Measurements from ENCODE around the gene TUBB2A.
"Not testable (repeated sequence)": the region's sequence is repeated elsewhere in the genome, so short reads cannot be mapped to it uniquely, and the experiment has no call there.

TUBB2A gene

GRCh38 chr6:3190779-3191178 lies 33.4 kb upstream of the TUBB2A start:
- no peak for ATAC-seq
- Mint-ChIP-seq H3K4me3 (no peak overlapping the region), H3K36me3 (no peaks in the 10 kb centered on the region), H3K9me3 (no peaks in the 10 kb centered on the region), H3K27ac (no peak overlapping the region), H3K4me1 (no peaks in the 10 kb centered on the region)
- DNase-seq (ENCODE audit: low spot score in 2 of 2), result no peak

- no peak for ATAC-seq
- no peak overlapping the region for H3K4me3 Mint-ChIP-seq
Measured at GRCh38 chr6:3190056-3190455, 32.7 kb upstream of the TUBB2A start.

GRCh38 chr6:3189192-3189591 lies 31.8 kb upstream of the TUBB2A start:
- ATAC-seq; H3K9me3 Mint-ChIP-seq; DNase-seq (ENCODE audit: low spot score in 2 of 2); H3K4me3 Mint-ChIP-seq; H3K36me3 Mint-ChIP-seq; H3K4me1 Mint-ChIP-seq; H3K27ac Mint-ChIP-seq: not testable (repeated sequence)

More at GRCh38 chr6:3190056-3190455, 32.7 kb upstream of the TUBB2A start:
- no peak for DNase-seq (ENCODE audit: low spot score in 2 of 2)
- Mint-ChIP-seq H3K27ac (no peak overlapping the region), H3K36me3 (no peaks in the 10 kb centered on the region), H3K4me1 (no peaks in the 10 kb centered on the region), H3K9me3 (no peaks in the 10 kb centered on the region)

- Mint-ChIP-seq H3K9me3 (no peaks in the 10 kb centered on the region), H3K4me3 (no peak overlapping the region), H3K4me1 (no peaks in the 10 kb centered on the region), H3K27ac (no peak overlapping the region), H3K36me3 (no peaks in the 10 kb centered on the region)
- no peak for ATAC-seq
- no peak for DNase-seq (ENCODE audit: low spot score in 2 of 2)
Measured at GRCh38 chr6:3188262-3188661, 30.9 kb upstream of the TUBB2A start.

- H3K36me3 Mint-ChIP-seq, result no peaks in the 10 kb centered on the region
- H3K4me1 Mint-ChIP-seq, result no peaks in the 10 kb centered on the region
- no peak overlapping the region for H3K27ac Mint-ChIP-seq
- H3K4me3 Mint-ChIP-seq, result no peak overlapping the region
- DNase-seq (ENCODE audit: low spot score in 2 of 2), result no peak
- H3K9me3 Mint-ChIP-seq, result no peaks in the 10 kb centered on the region
- no peak for ATAC-seq
Measured at GRCh38 chr6:3186974-3187382, 29.6 kb upstream of the TUBB2A start.

GRCh38 chr6:3183066-3183465 lies 25.7 kb upstream of the TUBB2A start:
- Mint-ChIP-seq H3K4me3 (no peak overlapping the region), H3K27ac (no peak overlapping the region), H3K4me1 (no peaks in the 10 kb centered on the region), H3K9me3 (no peaks in the 10 kb centered on the region), H3K36me3 (no peaks in the 10 kb centered on the region)
- ATAC-seq (no peak), DNase-seq (ENCODE audit: low spot score in 2 of 2) (no peak)

- Mint-ChIP-seq H3K27ac (no peak overlapping the region), H3K9me3 (no peaks in the 10 kb centered on the region), H3K4me1 (peaks cover 2% of the 10 kb centered on the region), H3K36me3 (no peaks in the 10 kb centered on the region), H3K4me3 (no peak overlapping the region)
- DNase-seq (ENCODE audit: low spot score in 2 of 2) (no peak), ATAC-seq (no peak)
Measured at GRCh38 chr6:3181105-3181504, 23.8 kb upstream of the TUBB2A start.

- H3K4me3 Mint-ChIP-seq, result peak overlapping the region; percentile 42
- H3K27ac Mint-ChIP-seq, result not testable (repeated sequence)
Measured at GRCh38 chr6:3179945-3180344, 22.6 kb upstream of the TUBB2A start.

GRCh38 chr6:3178666-3179065 lies 21.3 kb upstream of the TUBB2A start:
- not testable (repeated sequence) for DNase-seq (ENCODE audit: low spot score in 2 of 2); ATAC-seq; H3K9me3 Mint-ChIP-seq; H3K4me3 Mint-ChIP-seq; H3K36me3 Mint-ChIP-seq; H3K27ac Mint-ChIP-seq; H3K4me1 Mint-ChIP-seq

More at GRCh38 chr6:3179945-3180344, 22.6 kb upstream of the TUBB2A start:
- not testable (repeated sequence) for H3K9me3 Mint-ChIP-seq; H3K4me1 Mint-ChIP-seq; ATAC-seq; H3K36me3 Mint-ChIP-seq; DNase-seq (ENCODE audit: low spot score in 2 of 2)

GRCh38 chr6:3176562-3177355 lies 19.4 kb upstream of the TUBB2A start:
- peaks cover 7% of the 10 kb centered on the region for H3K4me1 Mint-ChIP-seq
- no peak overlapping the region for H3K4me3 Mint-ChIP-seq
- DNase-seq (ENCODE audit: low spot score in 2 of 2), result no peak
- no peak overlapping the region for H3K27ac Mint-ChIP-seq
- no peaks in the 10 kb centered on the region for H3K36me3 Mint-ChIP-seq
- ATAC-seq, result peak; percentile 95
- H3K9me3 Mint-ChIP-seq, result no peaks in the 10 kb centered on the region

GRCh38 chr6:3175715-3176402 lies 18.5 kb upstream of the TUBB2A start:
- no peak overlapping the region for H3K4me3 Mint-ChIP-seq
- no peaks in the 10 kb centered on the region for H3K9me3 Mint-ChIP-seq
- ATAC-seq, result no peak
- no peaks in the 10 kb centered on the region for H3K36me3 Mint-ChIP-seq
- H3K4me1 Mint-ChIP-seq, result peaks cover 7% of the 10 kb centered on the region
- DNase-seq (ENCODE audit: low spot score in 2 of 2), result no peak
- H3K27ac Mint-ChIP-seq, result no peak overlapping the region

- H3K27ac Mint-ChIP-seq; DNase-seq (ENCODE audit: low spot score in 2 of 2); H3K4me3 Mint-ChIP-seq; ATAC-seq; H3K36me3 Mint-ChIP-seq; H3K4me1 Mint-ChIP-seq; H3K9me3 Mint-ChIP-seq: not testable (repeated sequence)
Measured at GRCh38 chr6:3173636-3174089, 16.3 kb upstream of the TUBB2A start.

GRCh38 chr6:3172789-3173188 lies 15.4 kb upstream of the TUBB2A start:
- H3K4me1 Mint-ChIP-seq; H3K36me3 Mint-ChIP-seq; H3K27ac Mint-ChIP-seq; H3K9me3 Mint-ChIP-seq; ATAC-seq; H3K4me3 Mint-ChIP-seq; DNase-seq (ENCODE audit: low spot score in 2 of 2): not testable (repeated sequence)

- not testable (repeated sequence) for DNase-seq (ENCODE audit: low spot score in 2 of 2); H3K9me3 Mint-ChIP-seq; H3K4me1 Mint-ChIP-seq; H3K27ac Mint-ChIP-seq; H3K4me3 Mint-ChIP-seq; ATAC-seq; H3K36me3 Mint-ChIP-seq
Measured at GRCh38 chr6:3171313-3172175, 14.2 kb upstream of the TUBB2A start.

- H3K36me3 Mint-ChIP-seq; ATAC-seq; H3K9me3 Mint-ChIP-seq; H3K27ac Mint-ChIP-seq; H3K4me3 Mint-ChIP-seq; DNase-seq (ENCODE audit: low spot score in 2 of 2); H3K4me1 Mint-ChIP-seq: not testable (repeated sequence)
Measured at GRCh38 chr6:3170676-3171075, 13.3 kb upstream of the TUBB2A start.
